CD4-positive, alpha-beta T cell (primary cell): ENCODE results near the gene CDC42SE1. TPM values are rescaled to one million over a fixed set of nuclear protein-coding genes. Genes with fewer than 3 reads are reported as not detected.
A peak's percentile ranks its signal among the peaks of the same experiment; 100 is the strongest.

Experiments used
- ATAC-seq: fragments of 200-7000 bp; cut with Tn5 transposase; one replicate; pipeline ENCODE4 v1.10.0; 2022; ENCODE audit warnings: mild to moderate bottlenecking; ENCODE audit not compliant: poor library complexity
- CTCF ChIA-PET: fragments of 350-600 bp; sonication (Branson Sonifier 250); formaldehyde crosslinking; loops from one replicate; lab custom pipeline; 2021; ENCODE audit warnings: antibody characterized with exemption, inconsistent platforms; lab: Charles Lee
- POLR2A ChIA-PET: fragments of 350-600 bp; sonication (Branson Sonifier 250); formaldehyde crosslinking; loops from one replicate; lab custom pipeline; 2021; ENCODE audit warnings: antibody characterized with exemption, inconsistent platforms; lab: Charles Lee
- DNase-seq, 14 experiments: peaks; one replicate each; pipeline ENCODE4 v3.0.0-alpha.2; 2013 to 2020; ENCODE audit warnings: mixed read lengths in 2 of 14
- H3K27ac ChIP-seq, 2 donors: one replicate each; pipeline versions ENCODE4 v1.5.1 to v1.7.0; 2013; ENCODE audit warnings: low read length in 2 of 2, low read depth in 1 of 2, mild to moderate bottlenecking in 1 of 2
- H3K27me3 ChIP-seq, 2 experiments: 1 replicate in 1 of 2; 2 replicates in 1 of 2; pipeline versions ENCODE4 v1.6.1 to v1.7.0; 2013; ENCODE audit warnings: low read length in 2 of 2, control low read depth in 1 of 2, mild to moderate bottlenecking in 1 of 2, moderate library complexity in 1 of 2; ENCODE audit not compliant: insufficient read depth in 2 of 2, control insufficient read depth in 1 of 2
- H3K36me3 ChIP-seq: one replicate; pipeline ENCODE4 v1.6.1; 2013; ENCODE audit warnings: low read length, control low read depth; ENCODE audit not compliant: insufficient read depth
- H3K4me1 ChIP-seq: one replicate; pipeline ENCODE4 v1.6.1; 2013; ENCODE audit warnings: low read length, control low read depth; ENCODE audit not compliant: insufficient read depth
- H3K4me3 ChIP-seq: one replicate; pipeline ENCODE4 v1.5.1; 2013; ENCODE audit warnings: mild to moderate bottlenecking, low read length, moderate library complexity
- H3K9me3 ChIP-seq, 2 experiments: 1 replicate in 1 of 2; 2 replicates in 1 of 2; pipeline versions ENCODE4 v1.6.1 to v1.7.0; 2013; ENCODE audit warnings: low read length in 2 of 2, mild to moderate bottlenecking in 2 of 2, control low read depth in 1 of 2, moderate library complexity in 1 of 2; ENCODE audit not compliant: control insufficient read depth in 1 of 2, insufficient read depth in 1 of 2
- H3K27ac Mint-ChIP-seq: one replicate; pipeline ENCODE4 v1.8.0; 2020; ENCODE audit warnings: mixed read lengths
- H3K27me3 Mint-ChIP-seq: one replicate; pipeline ENCODE4 v1.8.0; 2021; ENCODE audit warnings: mixed read lengths
- H3K36me3 Mint-ChIP-seq: one replicate; pipeline ENCODE4 v1.8.0; 2021; ENCODE audit warnings: low read depth, mixed read lengths
- H3K4me1 Mint-ChIP-seq: one replicate; pipeline ENCODE4 v1.8.0; 2021; ENCODE audit warnings: low read depth, mixed read lengths
- H3K4me3 Mint-ChIP-seq: one replicate; pipeline ENCODE4 v1.8.0; 2020; ENCODE audit warnings: mild to moderate bottlenecking, mixed read lengths
- H3K9me3 Mint-ChIP-seq: one replicate; pipeline ENCODE4 v1.8.0; 2020; ENCODE audit warnings: mixed read lengths
- CTCF ChIP-seq: fragments of 200-600 bp; IDR thresholded peaks from one replicate; pipeline ENCODE4 v1.8.0; 2022; ENCODE audit warnings: antibody characterized with exemption, mild to moderate bottlenecking
- intact Hi-C, 2 experiments: fragments of 100-400 bp; cut with DNase I in 1 of 2; cut with micrococcal nuclease in 1 of 2; formaldehyde crosslinking; loops; one replicate each; pipeline versions ENCODE4 v1.15.1 to v1.9.0; 2023 to 2025; cut with DNase I, micrococcal nuclease
- total RNA-seq, 174 experiments: library from RNA in 2 of 174; stranded (reverse) in 2 of 174; gene quantifications; one replicate each; pipeline ENCODE4 v1.2.3 and lab custom pipeline; 2021 to 2026

The CDC42SE1 gene
- total RNA-seq, 2 experiments from 2014 or later = 401 to 404 TPM

DNA sequence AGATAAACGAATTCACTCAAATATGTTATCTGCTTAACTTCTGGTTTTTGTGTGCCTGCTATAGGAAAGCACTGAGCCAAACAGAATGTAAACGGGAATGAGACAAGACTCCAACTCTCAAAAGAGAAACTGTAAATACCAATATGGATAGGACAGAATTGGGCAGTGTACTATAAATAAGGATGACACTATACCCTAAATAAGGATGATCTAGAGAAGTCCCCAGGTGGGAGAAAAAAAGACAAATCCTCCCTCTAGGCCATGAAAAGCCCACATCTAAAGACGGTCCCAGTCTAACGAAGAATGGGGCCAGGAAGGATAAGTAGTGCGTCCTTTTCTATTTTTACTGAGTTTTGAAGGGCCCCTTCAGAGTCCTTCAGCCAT, 9.7 kb upstream of the CDC42SE1 start:
- Mint-ChIP-seq H3K27ac (peak overlapping the region; percentile 98), H3K36me3 (peaks cover 24% of the 10 kb centered on the region), H3K9me3 (no peaks in the 10 kb centered on the region), H3K27me3 (no peaks in the 10 kb centered on the region), H3K4me3 (peak overlapping the region; percentile 99), H3K4me1 (peaks cover 25% of the 10 kb centered on the region)
- intact Hi-C loops = no loop called here
- CTCF ChIA-PET = interaction anchor here (4.2 kb wide), 1 partner anchor 44 kb away, joined by 45 read pairs; no protein-coding TSS in a partner anchor
- DNase-seq (no peak), ATAC-seq (no peak)
- TF ChIP-seq CTCF = no peak
- peaks cover 31% of the 10 kb centered on the region for H3K4me1 ChIP-seq
- no peaks in the 10 kb centered on the region for H3K9me3 ChIP-seq
- POLR2A ChIA-PET = interaction anchor here (3.4 kb wide), 1 partner anchor 11 kb away, joined by 78 read pairs; the partner anchor contains the start of genes CDC42SE1 and MLLT11
- H3K36me3 ChIP-seq = peaks cover 6% of the 10 kb centered on the region
- peak overlapping the region in 1 of 2 donors; percentile 94 for H3K27ac ChIP-seq
- no peak overlapping the region for H3K4me3 ChIP-seq
- H3K27me3 ChIP-seq = no peaks in the 10 kb centered on the region

DNA sequence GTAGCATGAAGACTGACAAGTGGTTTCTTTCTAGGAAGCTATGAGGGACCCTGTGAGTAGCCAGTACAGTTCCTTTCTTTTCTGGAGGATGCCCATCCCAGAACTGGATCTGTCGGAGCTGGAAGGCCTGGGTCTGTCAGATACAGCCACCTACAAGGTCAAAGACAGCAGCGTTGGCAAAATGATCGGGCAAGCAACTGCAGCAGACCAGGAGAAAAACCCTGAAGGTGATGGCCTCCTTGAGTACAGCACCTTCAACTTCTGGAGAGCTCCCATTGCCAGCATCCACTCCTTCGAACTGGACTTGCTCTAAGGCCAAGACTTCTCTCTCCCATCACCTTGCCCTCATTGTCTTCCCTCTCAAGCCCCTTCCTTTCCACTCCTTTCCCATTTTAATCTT, 7.8 kb upstream of the CDC42SE1 start:
- Mint-ChIP-seq H3K27ac (no peak overlapping the region), H3K4me3 (peak overlapping the region; percentile 11), H3K4me1 (peaks cover 17% of the 10 kb centered on the region), H3K27me3 (no peaks in the 10 kb centered on the region), H3K36me3 (peaks cover 15% of the 10 kb centered on the region), H3K9me3 (no peaks in the 10 kb centered on the region)
- Histone ChIP-seq H3K27me3 (no peaks in the 10 kb centered on the region), H3K9me3 (no peaks in the 10 kb centered on the region), H3K4me1 (peaks cover 21% of the 10 kb centered on the region), H3K36me3 (no peaks in the 10 kb centered on the region), H3K4me3 (no peak overlapping the region), H3K27ac (no peak overlapping the region)
- DNase-seq (no peak), ATAC-seq (no peak)
- POLR2A ChIA-PET = interaction anchor here (0.8 to 1.9 kb wide), 3 partner anchors 8 to 46 kb away, joined by 3 to 6 read pairs (median 4); partner anchors contain the start of gene CDC42SE1
- CTCF ChIA-PET = interaction anchor here (0.6 to 1.4 kb wide), 3 partner anchors 8 to 43 kb away, joined by 3 to 8 read pairs (median 7); partner anchors contain the start of gene CDC42SE1
- intact Hi-C loops = no loop called here
- TF ChIP-seq CTCF = no peak

GRCh38 chr1:151065089-151065645, 5.7 kb upstream of the CDC42SE1 start:
- intact Hi-C loops = no loop called here
- no peak for ATAC-seq

More at GRCh38 chr1:151065089-151065645, 5.7 kb upstream of the CDC42SE1 start:
- no peak for TF ChIP-seq CTCF
- no peak overlapping the region for H3K27ac ChIP-seq
- peaks cover 13% of the 10 kb centered on the region for H3K4me1 ChIP-seq
- H3K27ac Mint-ChIP-seq = no peak overlapping the region
- no peaks in the 10 kb centered on the region for H3K9me3 Mint-ChIP-seq
- no peaks in the 10 kb centered on the region for H3K27me3 Mint-ChIP-seq
- no peak for DNase-seq
- no peaks in the 10 kb centered on the region for H3K36me3 ChIP-seq
- ChIA-PET POLR2A (interaction anchor here (1.0 to 1.4 kb wide), 4 partner anchors 9 to 92 kb away, joined by 3 to 6 read pairs (median 4); partner anchors contain the start of genes C1orf56 and TNFAIP8L2), CTCF (interaction anchor here (2.4 kb wide), 1 partner anchor 40 kb away, joined by 8 read pairs; no protein-coding TSS in a partner anchor)
- H3K27me3 ChIP-seq = no peaks in the 10 kb centered on the region
- H3K4me3 Mint-ChIP-seq = no peak overlapping the region
- no peak overlapping the region for H3K4me3 ChIP-seq
- H3K4me1 Mint-ChIP-seq = peaks cover 19% of the 10 kb centered on the region
- peaks cover under 1% of the 10 kb centered on the region for H3K36me3 Mint-ChIP-seq
- no peaks in the 10 kb centered on the region for H3K9me3 ChIP-seq
